SK-N-SH (cell line): ENCODE data around the gene BTG4. TPM values are rescaled to one million over a fixed set of nuclear protein-coding genes. Genes with fewer than 3 reads are reported as not detected.

Experiments used
- CTCF ChIA-PET: fragments of 300-600, 350-600 bp; formaldehyde crosslinking; extraction: SDS; loops from one replicate; lab custom pipeline; 2021; lab: Yijun Ruan, JAX
- POLR2A ChIA-PET: fragments of 350-600 bp; sonication (Branson Sonifier 250); formaldehyde crosslinking; extraction: SDS; loops from one replicate; lab custom pipeline; 2020; ENCODE audit warnings: antibody characterized with exemption, inconsistent platforms; lab: Yijun Ruan, JAX
- DNase-seq: peaks from one replicate; pipeline ENCODE4 v3.0.0; 2012
- H2AFZ ChIP-seq: fragments of 200-600 bp; sonication (generic); 2 replicates; pipeline ENCODE4 v1.8.1; 2016; ENCODE audit warnings: antibody characterized with exemption, mild to moderate bottlenecking, low read depth
- H3F3A ChIP-seq: fragments of 200-600 bp; sonication (generic); replicated peaks from 2 replicates; pipeline ENCODE3; 2016; ENCODE audit warnings: antibody characterized with exemption, mild to moderate bottlenecking; ENCODE audit not compliant: insufficient read depth
- H3K27ac ChIP-seq, 2 experiments: fragments of 200-500 bp in 1 of 2; fragments of 200-600 bp in 1 of 2; sonication (Bioruptor generic) in 1 of 2; sonication (generic), shearing (Covaris generic) in 1 of 2; 2 replicates each; pipeline versions ENCODE4 v1.5.1 to v1.6.1; 2014 to 2016; ENCODE audit warnings: low read depth in 2 of 2, inconsistent platforms in 1 of 2, low read length in 1 of 2, mild to moderate bottlenecking in 1 of 2, mixed read lengths in 1 of 2
- H3K27me3 ChIP-seq: fragments of 200-600 bp; sonication (generic), shearing (Covaris generic); 2 replicates; pipeline ENCODE4 v1.6.1; 2016; ENCODE audit warnings: mixed run types; ENCODE audit not compliant: insufficient read depth
- H3K36me3 ChIP-seq, 2 experiments: fragments of 200-500 bp in 1 of 2; fragments of 200-600 bp in 1 of 2; sonication (Bioruptor generic) in 1 of 2; sonication (generic) in 1 of 2; replicated peaks in 1 of 2; 2 replicates each; pipeline versions ENCODE3 to v1.5.1; 2014 to 2016; ENCODE audit warnings: low read length in 1 of 2, mild to moderate bottlenecking in 1 of 2; ENCODE audit not compliant: insufficient read depth in 2 of 2, control insufficient read depth in 1 of 2
- H3K4me1 ChIP-seq, 2 experiments: fragments of 200-500 bp in 1 of 2; fragments of 200-600 bp in 1 of 2; sonication (Bioruptor generic) in 1 of 2; sonication (generic), shearing (Covaris generic) in 1 of 2; 2 replicates each; pipeline versions ENCODE4 v1.5.1 to v1.6.1; 2014 to 2016; ENCODE audit warnings: low read depth in 1 of 2, low read length in 1 of 2, mixed run types in 1 of 2; ENCODE audit not compliant: insufficient read depth in 2 of 2, control insufficient read depth in 1 of 2
- H3K4me2 ChIP-seq: fragments of 200-600 bp; sonication (generic), shearing (Covaris generic); 2 replicates; pipeline ENCODE4 v1.6.1; 2017; ENCODE audit warnings: mixed run types
- H3K4me3 ChIP-seq, 2 experiments: fragments of 200-500 bp in 1 of 2; fragments of 200-600 bp in 1 of 2; sonication (Bioruptor generic) in 1 of 2; sonication (generic), shearing (Covaris generic) in 1 of 2; 2 replicates each; pipeline versions ENCODE4 v1.5.1 to v1.8.1; 2014 to 2016; ENCODE audit warnings: low read depth in 2 of 2, inconsistent platforms in 1 of 2, low read length in 1 of 2, mild to moderate bottlenecking in 1 of 2, mixed read lengths in 1 of 2, moderate library complexity in 1 of 2
- H3K79me2 ChIP-seq: fragments of 200-600 bp; sonication (generic); 2 replicates; pipeline ENCODE4 v1.8.1; 2017; ENCODE audit warnings: mild to moderate bottlenecking; ENCODE audit not compliant: insufficient read depth
- H3K9ac ChIP-seq: fragments of 200-600 bp; sonication (generic); 2 replicates; pipeline ENCODE4 v1.6.1; 2017; ENCODE audit warnings: mixed run types
- H3K9me2 ChIP-seq: fragments of 200-600 bp; sonication (generic); 2 replicates; pipeline ENCODE4 v1.6.1; 2017; ENCODE audit warnings: mixed run types
- H3K9me3 ChIP-seq: fragments of 200-600 bp; sonication (generic); 2 replicates; pipeline ENCODE4 v1.6.1; 2017; ENCODE audit warnings: mixed run types, mild to moderate bottlenecking, moderate library complexity
- H4K20me1 ChIP-seq: fragments of 200-600 bp; sonication (generic); 2 replicates; pipeline ENCODE4 v1.6.1; 2017; ENCODE audit warnings: mild to moderate bottlenecking, mixed run types; ENCODE audit not compliant: insufficient read depth
- EP300 ChIP-seq, 2 experiments: IDR thresholded peaks; 2 replicates each; pipeline versions ENCODE4 v1.4.0 to v1.6.1; 2012; ENCODE audit warnings: borderline replicate concordance in 1 of 2, low read depth in 1 of 2, low read length in 1 of 2
- FOSL2 ChIP-seq: IDR thresholded peaks from 2 replicates; pipeline ENCODE4 v1.4.0; 2012; ENCODE audit warnings: low read depth, mild to moderate bottlenecking, moderate library complexity, borderline replicate concordance
- FOXJ3 ChIP-seq: sonication (generic); formaldehyde crosslinking; IDR thresholded peaks from 2 replicates; pipeline ENCODE4 v1.5.1; 2020; ENCODE audit warnings: mild to moderate bottlenecking, missing genetic modification reagents
- GABPA ChIP-seq: IDR thresholded peaks from 2 replicates; pipeline ENCODE4 v1.4.0; 2012; ENCODE audit warnings: low read depth, mild to moderate bottlenecking
- GATA2 ChIP-seq: sonication (generic); formaldehyde crosslinking; IDR thresholded peaks from 2 replicates; pipeline ENCODE4 v1.5.0; 2020; ENCODE audit warnings: mild to moderate bottlenecking, missing genetic modification reagents
- JUND ChIP-seq: IDR thresholded peaks from 2 replicates; pipeline ENCODE4 v1.4.0; 2012
- MEF2A ChIP-seq: IDR thresholded peaks from 2 replicates; pipeline ENCODE4 v1.4.0; 2012; ENCODE audit warnings: low read depth, borderline replicate concordance
- MXI1 ChIP-seq: IDR thresholded peaks from 2 replicates; pipeline ENCODE4 v1.6.1; 2012; ENCODE audit warnings: mild to moderate bottlenecking, low read depth, low read length, improper control_type of control experiment
- NRF1 ChIP-seq: IDR thresholded peaks from 2 replicates; pipeline ENCODE4 v1.6.1; 2012; ENCODE audit warnings: low read depth, mild to moderate bottlenecking, low read length
- POLR2AphosphoS5 ChIP-seq: IDR thresholded peaks from 2 replicates; pipeline ENCODE4 v1.6.1; 2012; ENCODE audit warnings: low read depth, low read length
- RXRA ChIP-seq: IDR thresholded peaks from 2 replicates; pipeline ENCODE4 v1.4.0; 2012; ENCODE audit warnings: low read depth, mild to moderate bottlenecking, borderline replicate concordance
- SMC3 ChIP-seq: IDR thresholded peaks from 2 replicates; pipeline ENCODE4 v1.6.1; 2012; ENCODE audit warnings: low read depth, low read length, improper control_type of control experiment
- TCF12 ChIP-seq: IDR thresholded peaks from 2 replicates; pipeline ENCODE4 v1.4.0; 2012
- ZBTB33 ChIP-seq: IDR thresholded peaks from 2 replicates; pipeline ENCODE4 v1.4.0; 2012; ENCODE audit warnings: low read depth, borderline replicate concordance
- WGBS: methylation state at CpG from one replicate; pipeline ENCODE4 v1.1.6; 2017; ENCODE audit warnings: low lambda C conversion rate; 5-methylcytosine and 5-hydroxymethylcytosine counted together
- polyA plus RNA-seq, 3 experiments: library from polyadenylated mRNA; depleted of rRNA; stranded (reverse); fragments of >200 nt; gene quantifications; 2 replicates each; pipeline ENCODE4 v1.2.3, GENCODE V29; 2012
- TF ChIP-seq, protein P1 (sequence below): fragments of 200-600 bp; sonication (generic); IDR thresholded peaks from 2 replicates; pipeline ENCODE4 v1.6.1; 2017; ENCODE audit warnings: antibody characterized with exemption, mild to moderate bottlenecking, moderate library complexity
- TF ChIP-seq, protein P2 (sequence below): fragments of 150-350 bp; IDR thresholded peaks from 2 replicates; pipeline ENCODE4 v1.6.1; 2016; ENCODE audit warnings: mild to moderate bottlenecking, low read depth, low read length
- TF ChIP-seq, protein P3 (sequence below): IDR thresholded peaks from 2 replicates; pipeline ENCODE4; 2012

Gene BTG4
- polyA plus RNA-seq, 1 of the 3 experiments (the other 2 are of a cell fraction): 0.26 TPM

- H3K9me3 ChIP-seq: no peaks in the 10 kb centered on the region
- peaks cover 5% of the 10 kb centered on the region for H3F3A ChIP-seq
- ChIA-PET POLR2A (no interaction called here), CTCF (interaction anchor here (1.5 to 1.9 kb wide), 3 partner anchors 21 to 167 kb away, joined by 6 to 10 read pairs (median 7); no protein-coding TSS in a partner anchor)
- TF ChIP-seq POLR2AphosphoS5 (no peak), SMC3 (no peak), RXRA (no peak), NRF1 (no peak), TCF12 (no peak), JUND (no peak), GATA2 (CRISPR knock-in tag) (no peak), FOSL2 (no peak), EP300 (IDR thresholded peaks at IDR 0.05; ENCODE audit: borderline replicate concordance in 1 of 2, low read depth in 1 of 2, low read length in 1 of 2) (no peak), MEF2A (no peak), FOXJ3 (CRISPR knock-in tag) (no peak), MXI1 (no peak), GABPA (no peak), ZBTB33 (no peak)
- TF ChIP-seq, protein P1, sequence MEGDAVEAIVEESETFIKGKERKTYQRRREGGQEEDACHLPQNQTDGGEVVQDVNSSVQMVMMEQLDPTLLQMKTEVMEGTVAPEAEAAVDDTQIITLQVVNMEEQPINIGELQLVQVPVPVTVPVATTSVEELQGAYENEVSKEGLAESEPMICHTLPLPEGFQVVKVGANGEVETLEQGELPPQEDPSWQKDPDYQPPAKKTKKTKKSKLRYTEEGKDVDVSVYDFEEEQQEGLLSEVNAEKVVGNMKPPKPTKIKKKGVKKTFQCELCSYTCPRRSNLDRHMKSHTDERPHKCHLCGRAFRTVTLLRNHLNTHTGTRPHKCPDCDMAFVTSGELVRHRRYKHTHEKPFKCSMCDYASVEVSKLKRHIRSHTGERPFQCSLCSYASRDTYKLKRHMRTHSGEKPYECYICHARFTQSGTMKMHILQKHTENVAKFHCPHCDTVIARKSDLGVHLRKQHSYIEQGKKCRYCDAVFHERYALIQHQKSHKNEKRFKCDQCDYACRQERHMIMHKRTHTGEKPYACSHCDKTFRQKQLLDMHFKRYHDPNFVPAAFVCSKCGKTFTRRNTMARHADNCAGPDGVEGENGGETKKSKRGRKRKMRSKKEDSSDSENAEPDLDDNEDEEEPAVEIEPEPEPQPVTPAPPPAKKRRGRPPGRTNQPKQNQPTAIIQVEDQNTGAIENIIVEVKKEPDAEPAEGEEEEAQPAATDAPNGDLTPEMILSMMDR: no peak
- TF ChIP-seq, protein P2, sequence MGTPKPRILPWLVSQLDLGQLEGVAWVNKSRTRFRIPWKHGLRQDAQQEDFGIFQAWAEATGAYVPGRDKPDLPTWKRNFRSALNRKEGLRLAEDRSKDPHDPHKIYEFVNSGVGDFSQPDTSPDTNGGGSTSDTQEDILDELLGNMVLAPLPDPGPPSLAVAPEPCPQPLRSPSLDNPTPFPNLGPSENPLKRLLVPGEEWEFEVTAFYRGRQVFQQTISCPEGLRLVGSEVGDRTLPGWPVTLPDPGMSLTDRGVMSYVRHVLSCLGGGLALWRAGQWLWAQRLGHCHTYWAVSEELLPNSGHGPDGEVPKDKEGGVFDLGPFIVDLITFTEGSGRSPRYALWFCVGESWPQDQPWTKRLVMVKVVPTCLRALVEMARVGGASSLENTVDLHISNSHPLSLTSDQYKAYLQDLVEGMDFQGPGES: no peak
- TF ChIP-seq, protein P3, sequence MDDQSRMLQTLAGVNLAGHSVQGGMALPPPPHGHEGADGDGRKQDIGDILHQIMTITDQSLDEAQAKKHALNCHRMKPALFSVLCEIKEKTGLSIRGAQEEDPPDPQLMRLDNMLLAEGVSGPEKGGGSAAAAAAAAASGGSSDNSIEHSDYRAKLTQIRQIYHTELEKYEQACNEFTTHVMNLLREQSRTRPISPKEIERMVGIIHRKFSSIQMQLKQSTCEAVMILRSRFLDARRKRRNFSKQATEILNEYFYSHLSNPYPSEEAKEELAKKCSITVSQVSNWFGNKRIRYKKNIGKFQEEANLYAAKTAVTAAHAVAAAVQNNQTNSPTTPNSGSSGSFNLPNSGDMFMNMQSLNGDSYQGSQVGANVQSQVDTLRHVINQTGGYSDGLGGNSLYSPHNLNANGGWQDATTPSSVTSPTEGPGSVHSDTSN: no peak
- H3K79me2 ChIP-seq: no peaks in the 10 kb centered on the region
- no peak overlapping the region for H3K4me3 ChIP-seq
- H3K27ac ChIP-seq: no peak overlapping the region
- H3K27me3 ChIP-seq: no peaks in the 10 kb centered on the region
- 85% methylated on average over 4 of the region's 4 CpGs for WGBS
- H3K9ac ChIP-seq: no peak overlapping the region
- peak; percentile 3 for DNase-seq
- H3K9me2 ChIP-seq: no peaks in the 10 kb centered on the region
- H3K4me1 ChIP-seq: peaks cover 0 to 10% of the 10 kb centered on the region in 2 experiments; a peak in 2 of 4 replicates
- H2AFZ ChIP-seq: no peak overlapping the region
- H4K20me1 ChIP-seq: no peaks in the 10 kb centered on the region
- H3K4me2 ChIP-seq: no peak overlapping the region
- no peaks in the 10 kb centered on the region for H3K36me3 ChIP-seq
These were observed 62.3 kb downstream of the BTG4 start for GRCh38 chr11:111449696-111450479.
